Peyer's patch (tissue), 4 donors: ENCODE data around the gene B4GALT7. TPM values are rescaled to one million over a fixed set of nuclear protein-coding genes. Genes with fewer than 3 reads are reported as not detected.

Source experiments
- DNase-seq, 3 donors: peaks; one replicate each; pipeline ENCODE4 v3.0.0-alpha.2; 2017 to 2019
- H3K27ac ChIP-seq, 4 donors: fragments of 200-600 bp; sonication (generic); one replicate each; pipeline ENCODE4 v1.5.1; 2016 to 2019
- H3K27me3 ChIP-seq, 2 donors: fragments of 200-600 bp; sonication (generic); one replicate each; pipeline ENCODE4 v1.5.1; 2019
- H3K36me3 ChIP-seq, 3 donors: fragments of 200-600 bp; sonication (generic); one replicate each; pipeline ENCODE4 v1.5.1; 2016 to 2019
- H3K4me1 ChIP-seq, 4 donors: fragments of 200-600 bp; sonication (generic); one replicate each; pipeline ENCODE4 v1.5.1; 2016 to 2019
- H3K4me3 ChIP-seq, 4 donors: fragments of 200-600 bp; sonication (generic); 1 replicate in 3 of 4; 2 replicates in 1 of 4; pipeline ENCODE4 v1.5.1; 2016 to 2019; ENCODE audit warnings: mild to moderate bottlenecking in 1 of 4
- H3K9me3 ChIP-seq, 4 donors: fragments of 200-600 bp; sonication (generic); one replicate each; pipeline ENCODE4 v1.5.1; 2016 to 2019; ENCODE audit warnings: mild to moderate bottlenecking in 1 of 4
- POLR2A ChIP-seq, 2 donors: fragments of 450-650 bp; IDR thresholded peaks; one replicate each; pipeline ENCODE4 v1.5.1; 2017; ENCODE audit warnings: antibody characterized with exemption in 2 of 2, mild to moderate bottlenecking in 2 of 2, moderate library complexity in 2 of 2
- total RNA-seq, 4 donors: library from RNA; depleted of rRNA; stranded (reverse); fragments of >200 nt; gene quantifications; one replicate each; pipeline ENCODE4 v1.1.0, GENCODE V29; 2016
- TF ChIP-seq, protein P1 (sequence below), 6 experiments: fragments of 450-650 bp in 4 of 6; fragments of 200-600 bp in 2 of 6; sonication (generic) in 1 of 6; IDR thresholded peaks; one replicate each; pipeline ENCODE4 v1.5.1; 2017 to 2019; ENCODE audit warnings: antibody characterized with exemption in 6 of 6, mild to moderate bottlenecking in 3 of 6, moderate library complexity in 1 of 6

Gene B4GALT7
- total RNA-seq, 4 donors from 2014 or later, result 12.6 to 29.8 (median 21.9) TPM

DNA sequence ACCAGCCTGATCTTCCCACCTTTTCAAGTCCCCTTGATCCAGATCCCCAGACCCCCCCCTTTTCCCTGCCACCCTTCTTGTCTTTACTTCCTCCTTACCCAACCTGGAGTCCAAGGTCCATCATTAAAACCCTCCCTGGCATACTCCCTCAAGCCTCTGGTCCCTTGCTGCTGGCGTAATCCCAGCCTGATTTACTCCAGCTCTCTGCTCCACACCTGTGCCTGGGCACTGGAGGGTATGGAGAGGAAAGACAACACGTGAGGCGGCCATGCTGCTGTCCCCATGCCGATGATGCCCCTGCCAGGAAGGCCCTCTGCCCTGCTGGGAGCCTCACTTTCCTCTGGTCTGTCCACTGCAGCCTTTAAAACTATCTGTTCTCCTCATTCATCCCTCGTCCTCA is 5.1 kb downstream of the B4GALT7 start:
- no peaks in the 10 kb centered on the region for H3K9me3 ChIP-seq
- H3K4me3 ChIP-seq, result no peak overlapping the region
- no peaks in the 10 kb centered on the region for H3K36me3 ChIP-seq
- no peak for DNase-seq
- peak overlapping the region in 1 of 4 donors; percentile 26 for H3K27ac ChIP-seq
- peaks cover 0 to 38% (median 4%) of the 10 kb centered on the region in 4 donors for H3K4me1 ChIP-seq
- H3K27me3 ChIP-seq, result no peaks in the 10 kb centered on the region
- TF ChIP-seq POLR2A (IDR thresholded peaks at IDR 0.05), result no peak
- TF ChIP-seq, protein P1, sequence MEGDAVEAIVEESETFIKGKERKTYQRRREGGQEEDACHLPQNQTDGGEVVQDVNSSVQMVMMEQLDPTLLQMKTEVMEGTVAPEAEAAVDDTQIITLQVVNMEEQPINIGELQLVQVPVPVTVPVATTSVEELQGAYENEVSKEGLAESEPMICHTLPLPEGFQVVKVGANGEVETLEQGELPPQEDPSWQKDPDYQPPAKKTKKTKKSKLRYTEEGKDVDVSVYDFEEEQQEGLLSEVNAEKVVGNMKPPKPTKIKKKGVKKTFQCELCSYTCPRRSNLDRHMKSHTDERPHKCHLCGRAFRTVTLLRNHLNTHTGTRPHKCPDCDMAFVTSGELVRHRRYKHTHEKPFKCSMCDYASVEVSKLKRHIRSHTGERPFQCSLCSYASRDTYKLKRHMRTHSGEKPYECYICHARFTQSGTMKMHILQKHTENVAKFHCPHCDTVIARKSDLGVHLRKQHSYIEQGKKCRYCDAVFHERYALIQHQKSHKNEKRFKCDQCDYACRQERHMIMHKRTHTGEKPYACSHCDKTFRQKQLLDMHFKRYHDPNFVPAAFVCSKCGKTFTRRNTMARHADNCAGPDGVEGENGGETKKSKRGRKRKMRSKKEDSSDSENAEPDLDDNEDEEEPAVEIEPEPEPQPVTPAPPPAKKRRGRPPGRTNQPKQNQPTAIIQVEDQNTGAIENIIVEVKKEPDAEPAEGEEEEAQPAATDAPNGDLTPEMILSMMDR (IDR thresholded peaks at IDR 0.05), result no peak

DNA sequence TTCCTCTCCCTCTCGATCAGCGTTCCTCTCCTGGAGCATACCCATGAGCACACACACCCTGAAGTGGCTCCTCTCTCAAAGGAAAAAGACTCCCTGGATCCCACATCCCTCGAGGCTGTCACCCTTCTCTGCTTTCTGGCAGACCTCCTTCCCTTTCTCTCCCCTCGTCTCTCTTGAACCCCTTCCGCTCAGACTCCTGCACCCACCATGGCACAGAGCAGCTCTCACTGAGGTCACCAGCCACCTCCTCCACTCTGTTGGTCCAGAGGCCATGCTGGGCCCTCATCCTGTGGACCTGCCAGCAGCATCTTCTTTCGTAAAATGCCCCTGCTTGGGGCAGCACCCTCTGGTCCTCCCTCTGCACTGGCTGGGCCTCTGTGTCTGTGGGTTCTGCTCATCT is 5.7 kb downstream of the B4GALT7 start:
- Histone ChIP-seq H3K27me3 (no peaks in the 10 kb centered on the region), H3K27ac (no peak overlapping the region), H3K9me3 (no peaks in the 10 kb centered on the region), H3K4me1 (peaks cover 0 to 36% (median 4%) of the 10 kb centered on the region in 4 donors), H3K36me3 (no peaks in the 10 kb centered on the region), H3K4me3 (no peak overlapping the region)
- no peak for DNase-seq
- TF ChIP-seq, protein P1 (IDR thresholded peaks at IDR 0.05), result no peak
- TF ChIP-seq POLR2A (IDR thresholded peaks at IDR 0.05), result no peak

DNA sequence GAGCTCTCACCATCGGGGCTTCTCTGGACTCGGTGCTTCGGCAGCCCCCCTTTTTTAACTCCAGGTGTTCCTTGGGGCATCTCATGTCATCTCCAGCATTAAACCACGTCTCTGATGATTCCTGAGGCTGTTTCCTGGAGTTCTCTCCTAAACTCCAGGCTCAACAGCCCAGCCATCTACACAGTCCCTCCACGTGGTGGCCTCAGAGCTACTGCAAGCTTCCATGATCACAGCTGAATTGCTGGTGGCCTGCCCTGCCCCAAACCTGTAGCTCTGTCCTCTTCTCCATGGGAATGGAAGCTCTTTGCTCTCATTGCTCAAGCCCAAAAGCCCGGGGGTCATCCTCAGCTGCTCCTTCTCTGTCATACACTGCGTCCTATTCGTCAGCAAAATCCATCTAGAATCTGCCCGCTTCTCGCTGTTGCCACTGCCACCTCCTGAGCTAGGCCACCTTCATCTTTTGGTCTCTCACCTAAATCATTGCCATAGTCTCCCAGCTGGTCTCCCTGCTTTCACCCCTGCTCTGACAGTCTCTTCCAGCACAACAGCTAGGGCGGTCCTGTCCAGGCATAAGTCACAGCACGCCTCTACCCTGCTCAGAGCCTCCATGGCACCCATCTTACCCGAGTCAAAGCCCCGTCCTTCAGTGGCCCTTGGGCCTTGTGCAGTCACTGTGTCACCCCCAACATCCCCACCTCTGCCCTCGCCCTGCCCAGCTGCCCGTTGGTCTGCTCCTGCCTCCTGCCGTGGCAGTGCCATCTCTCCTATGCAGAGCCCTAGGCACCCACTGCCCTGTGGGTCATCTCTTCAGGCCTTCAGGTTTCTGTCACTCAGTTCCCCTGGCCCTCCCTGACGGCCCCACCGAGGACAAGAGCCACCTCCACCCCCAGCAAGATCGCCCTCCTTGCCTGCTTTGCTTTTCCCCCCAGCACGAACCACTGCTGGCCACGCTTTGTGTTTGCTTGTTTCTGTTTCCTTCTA is 6.4 kb downstream of the B4GALT7 start:
- Histone ChIP-seq H3K27me3 (no peaks in the 10 kb centered on the region), H3K4me1 (peaks cover 0 to 30% (median 4%) of the 10 kb centered on the region in 4 donors), H3K36me3 (no peaks in the 10 kb centered on the region), H3K9me3 (no peaks in the 10 kb centered on the region), H3K4me3 (no peak overlapping the region), H3K27ac (no peak overlapping the region)
- peak in 1 of 3 donors; percentile 3 for DNase-seq
- no peak for TF ChIP-seq POLR2A (IDR thresholded peaks at IDR 0.05)
- TF ChIP-seq, protein P1 (IDR thresholded peaks at IDR 0.05), result no peak

DNA sequence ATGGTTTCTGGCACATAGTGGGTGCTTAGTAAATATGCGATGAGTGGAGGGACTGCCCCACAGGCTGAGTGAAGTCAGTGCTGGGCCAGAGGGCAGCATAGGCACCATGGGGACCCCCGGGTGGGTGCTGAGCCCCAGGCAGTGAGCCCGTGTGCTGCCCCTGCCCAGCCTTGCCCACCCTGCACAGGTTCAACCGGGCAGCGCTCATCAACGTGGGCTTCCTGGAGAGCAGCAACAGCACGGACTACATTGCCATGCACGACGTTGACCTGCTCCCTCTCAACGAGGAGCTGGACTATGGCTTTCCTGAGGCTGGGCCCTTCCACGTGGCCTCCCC is 7.2 kb downstream of the B4GALT7 start:
- no peaks in the 10 kb centered on the region for H3K36me3 ChIP-seq
- H3K27me3 ChIP-seq, result no peaks in the 10 kb centered on the region
- no peak for DNase-seq
- peaks cover 0 to 30% (median 4%) of the 10 kb centered on the region in 4 donors for H3K4me1 ChIP-seq
- TF ChIP-seq, protein P1 (IDR thresholded peaks at IDR 0.05), result no peak
- TF ChIP-seq POLR2A (IDR thresholded peaks at IDR 0.05), result no peak
- H3K27ac ChIP-seq, result no peak overlapping the region
- H3K9me3 ChIP-seq, result no peaks in the 10 kb centered on the region
- H3K4me3 ChIP-seq, result no peak overlapping the region

DNA sequence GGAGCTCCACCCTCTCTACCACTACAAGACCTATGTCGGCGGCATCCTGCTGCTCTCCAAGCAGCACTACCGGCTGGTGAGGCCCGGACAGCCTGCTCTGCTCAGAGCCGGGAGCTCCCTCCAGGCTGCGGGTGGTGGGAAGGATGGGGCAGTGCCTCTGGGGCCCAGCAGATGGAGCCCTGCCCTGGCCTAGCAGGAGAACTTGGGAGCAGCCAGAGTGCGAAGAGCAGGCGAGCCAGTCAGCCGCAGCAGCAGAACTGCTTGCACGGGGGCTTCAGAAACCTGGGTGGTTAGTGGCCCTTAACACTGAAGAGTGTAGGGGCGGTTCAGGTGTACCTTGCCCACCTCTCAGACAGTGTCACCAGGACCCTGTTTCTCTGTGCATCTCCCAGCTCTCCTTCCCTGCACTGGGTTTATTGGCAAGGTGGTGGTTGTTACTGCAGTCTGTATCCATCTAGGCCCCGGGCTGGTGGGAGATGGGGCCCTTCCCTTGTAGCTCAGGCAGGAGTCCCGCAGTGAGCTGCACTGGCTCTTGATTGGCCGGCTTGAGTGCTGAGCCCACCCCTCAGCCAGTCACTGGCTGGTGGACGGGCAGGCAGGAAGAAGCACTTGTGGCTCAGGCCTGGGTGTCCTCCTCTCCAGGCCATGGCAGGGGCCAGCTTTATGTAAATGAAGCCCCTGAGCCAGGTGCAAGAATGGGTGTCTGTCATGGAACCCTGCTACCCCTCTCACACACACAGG is 7.7 kb downstream of the B4GALT7 start:
- no peak for TF ChIP-seq POLR2A (IDR thresholded peaks at IDR 0.05)
- TF ChIP-seq, protein P1 (IDR thresholded peaks at IDR 0.05), result peak; percentile 28 to 93 (median 86)
- DNase-seq, result peak; percentile 50 to 86 (median 86)
- H3K36me3 ChIP-seq, result no peaks in the 10 kb centered on the region
- peaks cover 0 to 30% (median 4%) of the 10 kb centered on the region in 4 donors for H3K4me1 ChIP-seq
- H3K27me3 ChIP-seq, result no peaks in the 10 kb centered on the region
- no peaks in the 10 kb centered on the region for H3K9me3 ChIP-seq
- no peak overlapping the region for H3K4me3 ChIP-seq
- no peak overlapping the region for H3K27ac ChIP-seq
